ELF-1 (cell line): Measurements from ENCODE around the gene PPARG.
"Not testable (repeated sequence)": the region's sequence is repeated elsewhere in the genome, so short reads cannot be mapped to it uniquely, and the experiment has no call there.

Experiments
- DNase-seq: peaks from one replicate; pipeline ENCODE4 v3.0.0-alpha.2; 2016; ENCODE audit warnings: low read depth, low spot score

Gene PPARG

DNA sequence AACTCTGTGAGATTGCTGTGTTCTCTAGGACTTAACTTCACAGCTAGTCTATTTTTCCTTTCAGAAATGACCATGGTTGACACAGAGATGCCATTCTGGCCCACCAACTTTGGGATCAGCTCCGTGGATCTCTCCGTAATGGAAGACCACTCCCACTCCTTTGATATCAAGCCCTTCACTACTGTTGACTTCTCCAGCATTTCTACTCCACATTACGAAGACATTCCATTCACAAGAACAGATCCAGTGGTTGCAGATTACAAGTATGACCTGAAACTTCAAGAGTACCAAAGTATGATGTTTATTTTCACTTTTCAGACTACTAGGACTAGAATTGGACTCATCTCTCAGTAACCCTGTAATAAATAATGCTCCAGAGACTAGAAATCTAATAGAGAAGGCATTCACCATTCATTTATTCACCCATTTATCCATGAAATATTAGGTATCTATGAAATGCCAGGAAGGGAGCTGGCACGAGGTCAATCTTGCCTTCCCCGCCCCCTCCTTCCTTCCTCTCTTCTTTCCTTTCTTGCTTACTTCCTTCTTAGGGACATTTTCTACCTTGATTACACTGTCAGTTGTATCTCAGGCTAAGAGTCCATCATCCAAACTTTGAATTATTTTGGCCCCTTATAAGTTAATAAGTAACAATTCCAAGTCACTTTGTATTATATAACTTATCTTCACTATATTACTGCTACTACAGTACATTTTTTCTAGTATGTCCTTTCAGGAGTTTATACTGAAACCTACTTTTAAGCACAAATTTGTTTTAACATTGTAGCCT, 91.0 kb downstream of the PPARG start:
- no peak for DNase-seq

DNA sequence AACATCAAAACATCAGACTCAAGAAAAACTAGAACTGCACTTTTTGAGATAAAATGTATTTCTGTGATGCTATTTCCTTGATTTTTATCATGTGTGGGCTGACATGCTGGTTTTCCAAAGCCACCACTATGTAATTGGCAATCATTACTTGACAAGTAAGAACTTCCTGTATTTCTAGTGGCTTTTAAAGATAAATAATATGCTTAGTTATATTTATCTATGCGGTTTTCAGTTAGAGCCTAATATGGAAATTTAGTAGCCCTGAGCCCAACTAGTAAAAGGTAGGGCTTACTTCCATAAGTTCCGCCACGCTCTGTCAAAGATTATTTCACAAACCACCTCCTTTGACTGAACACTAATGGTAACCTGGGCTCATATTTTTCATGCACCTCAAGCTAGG, 91.6 kb downstream of the PPARG start:
- DNase-seq, result no peak

DNA sequence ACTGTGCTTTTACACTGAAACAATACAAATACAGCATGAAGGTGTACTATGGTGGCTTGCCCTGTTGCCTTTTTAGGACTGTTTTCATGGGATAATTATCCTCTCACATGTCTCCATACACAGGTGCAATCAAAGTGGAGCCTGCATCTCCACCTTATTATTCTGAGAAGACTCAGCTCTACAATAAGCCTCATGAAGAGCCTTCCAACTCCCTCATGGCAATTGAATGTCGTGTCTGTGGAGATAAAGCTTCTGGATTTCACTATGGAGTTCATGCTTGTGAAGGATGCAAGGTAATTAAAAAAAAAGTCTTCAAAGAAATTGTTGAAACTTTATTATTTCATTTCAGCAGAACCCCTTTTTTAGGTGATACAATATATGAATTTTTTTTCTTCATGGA, 92.3 kb downstream of the PPARG start:
- DNase-seq, result no peak

DNA sequence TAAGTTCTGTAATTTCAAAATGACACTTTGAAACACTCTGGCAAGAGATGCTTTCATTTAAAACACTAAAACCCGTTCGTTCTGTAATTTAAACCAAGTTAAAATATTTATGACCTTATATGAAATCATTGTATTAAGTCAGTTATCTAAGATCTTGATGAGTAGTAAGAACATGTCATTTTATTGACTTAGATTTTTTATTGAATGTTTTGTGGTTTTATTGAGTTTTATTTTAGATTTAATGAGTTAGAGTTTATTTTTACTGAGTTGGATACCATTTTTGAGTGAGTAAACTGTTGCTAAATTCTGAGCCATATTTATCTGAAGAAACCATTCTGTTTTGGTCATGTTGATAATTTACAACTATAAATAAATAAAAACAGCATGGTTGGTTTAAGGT, 94.3 kb downstream of the PPARG start:
- no peak for DNase-seq

DNA sequence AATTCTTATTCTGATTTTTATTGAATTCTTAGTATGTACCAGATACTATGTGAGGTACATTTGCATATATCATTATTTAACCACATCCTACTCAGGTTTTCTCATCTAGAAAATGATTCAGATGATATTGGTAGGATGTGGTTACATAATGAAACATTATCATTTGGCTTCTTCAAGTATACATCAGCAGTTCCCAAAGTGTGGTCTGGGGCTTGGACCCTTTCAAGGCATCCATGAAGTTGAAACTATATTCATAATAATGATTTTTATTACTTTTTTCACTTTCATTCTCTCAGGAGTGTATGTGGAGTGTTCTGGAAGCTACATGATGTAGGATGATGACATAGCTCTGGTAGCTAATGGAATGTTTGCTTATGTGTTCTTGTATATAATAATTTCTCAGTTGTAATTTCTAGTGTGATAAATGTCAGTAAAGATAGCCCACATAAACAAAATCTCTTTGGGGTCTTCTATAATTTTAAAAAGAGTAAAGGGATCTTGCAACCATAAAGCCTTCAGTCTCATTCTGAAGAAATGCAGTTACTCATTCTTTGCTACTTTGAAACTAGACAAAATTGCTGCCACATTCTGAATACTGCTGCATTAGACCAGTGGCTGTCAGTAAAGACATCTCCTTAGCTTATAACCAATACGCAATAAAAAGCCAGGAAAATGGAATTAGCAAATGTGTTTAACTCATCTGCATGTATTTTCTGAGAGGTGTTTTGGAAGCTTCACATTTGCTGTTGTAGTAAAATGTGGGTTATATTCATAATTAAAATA, 95.8 kb downstream of the PPARG start:
- no peak for DNase-seq

DNA sequence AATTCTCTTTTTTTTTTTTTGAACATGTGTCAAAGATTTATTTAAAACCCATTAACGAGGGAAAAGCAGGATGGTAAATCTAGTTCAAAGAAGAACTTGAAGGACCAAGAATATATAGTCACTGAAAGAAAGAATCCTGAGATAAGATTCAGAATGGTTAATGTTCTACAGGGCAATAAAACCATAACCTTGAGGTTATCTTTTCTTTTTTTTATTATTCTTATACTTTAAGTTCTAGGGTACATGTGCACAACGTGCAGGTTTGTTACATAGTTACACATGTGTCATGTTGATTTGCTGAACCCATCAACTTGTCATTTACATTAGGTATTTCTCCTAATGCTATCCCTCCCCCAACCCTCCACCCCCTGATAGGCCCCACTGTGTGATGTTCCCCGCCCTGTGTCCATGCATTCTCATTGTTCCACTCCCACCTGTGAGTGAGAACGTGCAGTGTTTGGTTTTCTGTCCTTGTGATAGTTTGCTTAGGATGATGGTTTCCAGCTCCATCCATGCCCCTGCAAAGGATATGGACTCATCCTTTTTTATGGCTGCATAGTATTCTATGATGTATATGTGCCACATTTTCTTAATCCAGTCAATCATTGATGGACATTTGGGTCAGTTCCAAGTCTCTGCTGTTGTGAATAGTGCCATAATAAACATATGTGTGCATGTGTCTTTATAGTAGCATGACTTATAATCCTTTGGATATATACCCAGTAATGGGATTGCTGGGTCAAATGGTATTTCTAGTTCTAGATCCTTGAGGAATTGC, 97.8 kb downstream of the PPARG start:
- not testable (repeated sequence) for DNase-seq

DNA sequence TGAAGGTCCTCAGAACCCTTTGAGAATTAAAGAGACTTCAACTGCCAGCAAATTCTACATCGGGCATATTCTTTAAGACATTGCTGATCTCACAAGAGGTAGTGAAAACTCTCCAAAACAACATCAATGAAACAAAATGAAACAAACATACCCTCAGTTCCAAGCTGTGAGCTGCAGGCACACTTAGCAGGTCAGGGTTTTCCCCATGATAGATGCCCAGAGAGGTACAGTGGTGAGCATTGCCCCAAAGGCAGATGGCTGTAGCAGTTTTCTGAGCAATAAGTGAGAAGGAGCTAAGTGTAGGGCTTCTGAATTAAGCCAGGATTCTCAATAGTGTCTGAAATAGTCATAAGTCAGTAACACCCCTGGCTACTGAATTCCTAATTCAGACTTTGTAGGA, 99.3 kb downstream of the PPARG start:
- DNase-seq, result no peak

DNA sequence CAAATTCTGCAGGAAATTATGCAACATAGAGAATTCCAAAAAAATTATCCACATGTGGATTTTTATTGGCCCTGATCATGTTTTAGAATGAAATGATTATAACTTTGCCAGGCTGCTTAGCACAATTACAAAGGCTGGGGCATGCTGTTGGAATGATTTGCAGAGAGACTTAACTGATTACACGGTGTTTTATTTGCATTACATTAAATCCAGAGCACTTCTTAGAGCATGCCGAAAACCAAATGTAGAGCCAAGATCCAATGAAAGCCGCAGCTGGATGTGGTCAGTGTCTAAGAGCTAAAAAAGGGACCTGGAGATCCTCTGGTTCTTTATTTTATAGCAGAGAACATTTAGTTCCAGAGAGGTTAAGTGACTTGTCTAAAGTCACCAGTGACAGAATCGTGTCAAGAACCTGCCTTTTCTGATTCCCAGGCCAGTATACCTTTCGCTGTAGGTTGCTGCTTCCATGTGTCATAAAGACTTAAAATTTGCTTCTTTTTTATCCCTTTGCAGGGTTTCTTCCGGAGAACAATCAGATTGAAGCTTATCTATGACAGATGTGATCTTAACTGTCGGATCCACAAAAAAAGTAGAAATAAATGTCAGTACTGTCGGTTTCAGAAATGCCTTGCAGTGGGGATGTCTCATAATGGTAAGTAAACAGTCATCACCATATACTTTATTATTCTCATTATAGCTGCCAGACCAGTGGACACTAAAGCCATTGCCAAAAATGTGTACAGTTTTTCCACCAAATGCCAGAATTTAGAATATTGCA, 103.4 kb downstream of the PPARG start:
- no peak for DNase-seq

DNA sequence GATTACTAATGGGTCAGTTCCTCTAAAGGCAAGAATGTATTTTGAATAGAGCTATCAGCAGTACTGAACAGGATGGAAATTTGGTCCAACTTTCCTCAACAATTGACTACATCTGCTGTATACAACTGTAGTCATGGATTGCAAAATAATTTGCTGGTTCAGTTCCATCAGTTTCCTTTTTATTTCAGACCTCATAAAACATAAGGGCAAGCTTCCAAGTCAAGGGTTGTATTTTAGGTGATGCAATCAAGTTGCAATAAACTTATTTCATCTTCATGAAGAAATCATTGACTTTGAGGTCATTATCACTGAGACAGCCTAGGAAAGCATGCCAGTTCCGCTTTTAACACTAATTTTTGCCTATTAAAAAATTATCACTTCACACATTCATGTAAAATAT, 105.0 kb downstream of the PPARG start:
- no peak for DNase-seq

DNA sequence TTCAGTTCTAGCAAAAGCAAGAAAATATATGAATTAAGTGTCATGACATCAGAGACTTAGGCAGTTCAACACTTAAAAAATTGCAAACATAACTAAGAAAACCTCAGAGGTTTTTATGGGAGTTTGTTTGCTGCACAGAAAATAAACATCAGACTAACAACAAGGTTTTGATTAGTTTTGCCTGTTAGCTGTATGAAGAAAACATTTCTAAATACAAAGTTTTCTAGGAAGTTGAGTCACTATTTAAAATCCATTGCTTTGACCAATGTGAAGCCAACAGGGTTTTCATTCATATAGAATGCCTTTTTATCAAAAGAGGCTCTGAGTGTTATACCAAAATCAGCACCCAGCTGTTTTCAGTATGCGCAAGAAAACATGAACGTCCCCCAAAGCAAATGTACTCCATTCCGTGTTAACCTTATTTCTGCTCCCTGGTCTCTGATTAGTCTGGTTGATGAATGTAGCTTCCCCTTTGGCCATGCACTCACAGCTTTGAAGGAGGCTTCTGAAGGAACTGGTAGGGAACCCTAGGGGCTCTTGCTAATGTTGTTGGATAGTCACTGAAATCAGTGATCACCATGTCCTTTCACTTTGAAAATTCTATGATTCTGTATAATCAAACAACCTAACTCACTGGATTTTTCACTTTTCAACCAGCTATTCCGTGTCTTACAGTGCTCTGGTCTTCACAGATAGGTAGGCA, 105.8 kb downstream of the PPARG start:
- DNase-seq, result no peak

DNA sequence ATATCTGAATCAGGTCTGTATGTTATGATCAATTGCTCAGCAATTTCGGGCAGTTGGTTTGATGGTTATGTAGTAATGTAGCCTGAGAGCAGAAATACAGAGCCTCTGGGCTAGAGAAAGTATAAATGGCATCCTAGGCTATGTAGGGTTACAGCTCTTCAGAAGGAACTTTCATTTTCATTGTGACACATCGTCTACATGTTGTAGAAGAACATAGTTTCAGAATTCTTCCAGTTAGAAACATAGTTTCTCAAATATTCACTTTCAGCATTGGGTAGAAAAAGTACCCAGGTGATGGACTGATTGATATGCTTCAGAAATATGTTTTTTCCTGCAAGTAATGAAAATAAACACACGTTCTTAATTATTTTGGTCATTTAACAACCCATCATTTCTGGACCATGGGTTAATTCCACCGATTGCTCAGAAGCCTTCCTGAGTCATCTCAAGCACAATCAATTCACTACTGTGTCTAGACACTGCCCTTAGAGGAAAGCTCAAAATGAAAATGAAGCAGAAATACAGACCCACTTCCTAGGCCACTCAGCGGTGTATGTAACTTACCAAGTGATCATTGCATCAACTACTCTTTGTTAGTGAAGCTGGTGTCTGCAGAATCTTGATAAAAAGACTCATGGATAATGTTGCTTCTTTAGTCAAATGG, 106.6 kb downstream of the PPARG start:
- no peak for DNase-seq

DNA sequence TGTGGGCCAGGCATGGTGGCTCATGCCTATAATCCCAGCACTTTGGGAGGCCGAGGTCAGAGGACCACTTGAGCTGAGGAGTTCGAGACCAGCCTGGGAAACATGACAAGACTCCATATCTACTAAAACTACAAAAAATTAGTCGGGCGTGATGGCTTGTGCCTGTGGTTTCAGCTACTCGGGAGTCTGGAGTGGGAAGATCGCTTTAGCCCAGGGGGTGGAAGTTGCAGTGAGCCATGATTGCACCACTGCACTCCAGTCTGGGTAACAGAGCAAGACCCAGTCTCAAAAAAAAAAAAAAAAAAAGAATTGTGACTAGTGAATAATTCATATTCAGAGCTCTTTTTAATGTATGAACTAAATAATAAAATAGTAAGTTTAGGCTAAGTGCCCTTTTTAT, 107.6 kb downstream of the PPARG start:
- no peak for DNase-seq

DNA sequence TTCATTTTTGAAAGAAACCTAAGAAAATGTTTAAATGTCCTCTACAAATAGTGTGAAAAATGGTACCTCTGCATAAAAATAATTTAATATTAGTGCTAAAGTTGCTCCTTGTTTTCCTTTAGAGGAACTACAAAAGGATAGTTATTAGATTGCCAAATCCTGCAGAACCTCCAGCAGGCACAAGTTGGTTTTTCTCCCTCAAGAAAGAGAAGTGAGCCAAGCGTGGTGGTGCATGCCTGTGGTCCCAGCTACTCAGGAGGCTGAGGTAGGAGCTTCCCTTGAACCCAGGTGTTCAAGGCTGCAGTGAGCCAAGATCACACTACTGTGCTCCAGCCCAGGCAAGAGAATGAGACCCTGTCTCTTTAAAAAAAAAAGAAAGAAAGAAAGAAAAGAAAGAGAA, 110.4 kb downstream of the PPARG start:
- DNase-seq, result no peak

DNA sequence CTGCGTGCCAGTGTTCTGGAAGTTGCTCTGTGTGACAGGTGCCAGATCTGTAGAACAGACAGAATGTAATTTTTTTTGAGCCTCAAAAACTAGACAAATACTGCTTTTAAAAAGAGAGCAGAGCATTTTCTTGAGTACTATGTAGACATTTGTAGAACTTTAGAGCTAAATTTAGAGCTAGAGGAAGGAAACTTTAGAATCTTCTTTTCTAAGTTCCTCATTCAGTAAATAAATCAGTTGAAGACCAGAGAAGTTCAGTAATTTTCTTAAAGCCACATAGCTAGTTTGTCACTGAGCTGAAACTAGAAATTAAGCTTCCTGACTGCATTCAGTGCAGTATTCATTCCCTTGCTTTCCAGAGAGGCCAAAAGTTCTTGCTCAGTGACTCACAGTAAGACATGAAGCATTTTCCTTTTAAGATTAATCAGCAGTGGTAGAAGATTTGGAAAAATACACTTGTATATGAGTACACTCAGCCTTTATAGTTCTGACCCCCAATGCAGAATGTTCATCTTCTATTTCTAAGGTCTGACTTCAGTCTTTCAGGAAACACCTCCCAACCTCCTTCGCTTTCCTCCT, 111.8 kb downstream of the PPARG start:
- DNase-seq, result no peak

DNA sequence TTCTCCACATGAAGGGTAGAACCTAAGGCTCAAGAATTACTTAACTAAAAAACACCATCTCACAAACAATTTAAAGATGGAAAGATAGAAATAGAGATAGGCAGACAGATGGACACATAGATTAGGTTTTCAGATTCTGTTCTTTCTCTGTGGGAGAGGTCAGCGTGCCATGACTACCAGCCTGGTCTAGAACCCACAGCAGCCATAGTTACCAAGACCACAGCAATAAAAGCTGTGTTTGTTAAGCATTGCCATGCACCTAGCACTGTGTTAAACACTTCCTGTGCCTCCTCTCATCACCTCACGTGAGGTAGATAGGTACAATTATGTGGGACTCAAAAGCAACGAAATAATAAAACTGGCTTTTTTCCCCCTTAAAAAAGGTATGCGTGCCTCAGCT, 112.3 kb downstream of the PPARG start:
- DNase-seq, result no peak

DNA sequence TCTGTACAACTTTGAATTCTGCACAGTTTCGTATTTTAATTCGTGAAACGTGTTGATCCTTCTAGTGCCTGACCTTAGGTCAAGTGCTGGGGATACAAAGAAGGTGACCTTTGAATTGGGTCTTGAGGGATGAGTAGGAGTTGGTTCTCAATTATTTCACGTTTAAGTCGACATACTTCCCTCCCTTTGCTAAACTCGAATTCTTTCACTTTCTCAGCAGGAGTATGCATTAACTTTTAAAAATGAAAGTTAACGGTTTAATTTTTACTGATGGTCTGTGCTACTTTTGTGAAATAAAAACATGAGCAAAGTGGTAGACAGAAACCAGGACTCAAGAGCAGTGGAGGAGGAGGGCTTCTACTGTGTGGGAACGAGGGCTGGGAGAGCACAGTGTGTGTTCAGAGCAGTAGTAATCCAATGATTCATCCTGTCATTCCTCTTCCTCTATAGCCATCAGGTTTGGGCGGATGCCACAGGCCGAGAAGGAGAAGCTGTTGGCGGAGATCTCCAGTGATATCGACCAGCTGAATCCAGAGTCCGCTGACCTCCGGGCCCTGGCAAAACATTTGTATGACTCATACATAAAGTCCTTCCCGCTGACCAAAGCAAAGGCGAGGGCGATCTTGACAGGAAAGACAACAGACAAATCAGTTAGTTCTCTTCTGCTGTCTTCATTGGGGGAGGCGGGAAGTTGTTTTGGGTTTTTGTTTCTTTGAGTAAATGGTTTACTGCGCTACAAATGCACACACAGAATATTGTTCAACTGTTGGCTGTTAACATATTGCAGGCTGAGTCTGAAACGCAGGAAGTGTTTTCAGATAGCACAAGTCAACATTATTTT, 116.8 kb downstream of the PPARG start:
- DNase-seq, result peak; percentile 80

DNA sequence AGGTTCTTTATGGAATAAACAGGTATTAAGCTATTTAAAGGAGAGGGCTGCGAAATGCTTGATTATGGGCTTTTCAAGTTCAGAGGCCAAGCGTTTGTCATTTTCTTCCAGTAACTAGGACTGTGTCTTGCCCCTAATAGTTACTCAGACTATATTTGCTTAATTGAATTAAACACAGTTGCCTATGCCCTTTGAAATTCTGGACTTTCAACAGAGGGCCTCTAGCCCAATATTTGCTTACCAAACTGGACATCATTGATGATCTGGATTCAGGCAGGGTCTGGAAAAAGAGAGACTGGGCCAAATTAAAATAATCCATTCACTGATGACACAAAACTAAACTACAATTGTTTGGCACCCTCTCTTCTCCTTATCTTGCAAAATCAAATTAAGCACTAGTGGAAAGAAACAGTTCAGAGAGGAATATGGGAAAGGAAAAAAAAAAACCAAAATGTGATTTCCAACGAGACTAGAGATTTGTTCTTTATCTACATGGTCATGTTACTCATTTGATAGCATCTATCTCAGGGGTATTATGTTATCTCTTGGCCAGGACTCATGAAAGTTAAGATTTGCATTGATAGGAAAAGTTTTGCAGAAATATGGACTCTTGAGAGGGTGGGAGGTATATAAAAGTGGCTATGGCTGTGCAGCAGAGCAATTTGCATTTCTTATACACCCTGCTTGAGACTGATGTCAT, 120.3 kb downstream of the PPARG start:
- DNase-seq, result no peak
